Measurements from ENCODE around the gene AGAP5. TPM values are rescaled to one million over a fixed set of nuclear protein-coding genes. Genes with fewer than 3 reads are reported as not detected.

The AGAP5 gene
- total and polyA plus RNA-seq, 2 of the 13 experiments (the other 11 are each of a cell fraction or from before 2014, with no cell fraction given), result 5.3 to 7.9 TPM

DNA sequence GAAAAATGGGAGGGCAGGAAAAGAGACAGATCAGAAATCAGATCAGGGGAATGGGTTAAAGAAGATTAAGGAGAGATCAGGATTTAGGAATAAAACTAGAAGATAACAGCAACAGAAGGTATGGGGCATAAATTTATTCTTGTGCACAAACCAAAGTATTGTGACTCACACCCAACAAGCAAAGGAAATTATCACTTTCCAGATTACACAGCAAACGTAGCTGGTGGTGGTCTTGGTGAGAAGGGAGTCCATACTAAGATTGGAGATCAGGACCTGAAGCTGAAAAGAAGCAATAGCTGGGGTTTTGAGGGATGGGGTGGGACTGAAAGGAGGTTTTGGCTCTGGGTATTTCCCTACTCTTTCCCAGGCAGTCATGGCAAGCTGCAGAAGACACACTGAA lies 53.1 kb downstream of the AGAP5 start (continued):
- TF ChIP-seq NFKB2 (CRISPR knock-in tag; IDR thresholded peaks at IDR 0.05; ENCODE audit: borderline replicate concordance) (no peak), SP4 (CRISPR knock-in tag; IDR thresholded peaks at IDR 0.05) (no peak), ZNF383 (CRISPR knock-in tag; IDR thresholded peaks at IDR 0.05; ENCODE audit: borderline replicate concordance) (no peak), ZFP36 (IDR thresholded peaks at IDR 0.05; ENCODE audit: borderline replicate concordance, low read depth, low read length, partially characterized antibody) (no peak), NFE2 (CRISPR knock-in tag; IDR thresholded peaks at IDR 0.05) (no peak), HNRNPLL (IDR thresholded peaks at IDR 0.05; ENCODE audit: low read depth, low read length, poor library complexity, severe bottlenecking) (no peak), SIX4 (CRISPR knock-in tag; IDR thresholded peaks at IDR 0.05) (no peak)
- TF ChIP-seq, protein P1, sequence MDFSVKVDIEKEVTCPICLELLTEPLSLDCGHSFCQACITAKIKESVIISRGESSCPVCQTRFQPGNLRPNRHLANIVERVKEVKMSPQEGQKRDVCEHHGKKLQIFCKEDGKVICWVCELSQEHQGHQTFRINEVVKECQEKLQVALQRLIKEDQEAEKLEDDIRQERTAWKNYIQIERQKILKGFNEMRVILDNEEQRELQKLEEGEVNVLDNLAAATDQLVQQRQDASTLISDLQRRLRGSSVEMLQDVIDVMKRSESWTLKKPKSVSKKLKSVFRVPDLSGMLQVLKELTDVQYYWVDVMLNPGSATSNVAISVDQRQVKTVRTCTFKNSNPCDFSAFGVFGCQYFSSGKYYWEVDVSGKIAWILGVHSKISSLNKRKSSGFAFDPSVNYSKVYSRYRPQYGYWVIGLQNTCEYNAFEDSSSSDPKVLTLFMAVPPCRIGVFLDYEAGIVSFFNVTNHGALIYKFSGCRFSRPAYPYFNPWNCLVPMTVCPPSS (IDR thresholded peaks at IDR 0.05), result no peak
- TF ChIP-seq, protein P2, sequence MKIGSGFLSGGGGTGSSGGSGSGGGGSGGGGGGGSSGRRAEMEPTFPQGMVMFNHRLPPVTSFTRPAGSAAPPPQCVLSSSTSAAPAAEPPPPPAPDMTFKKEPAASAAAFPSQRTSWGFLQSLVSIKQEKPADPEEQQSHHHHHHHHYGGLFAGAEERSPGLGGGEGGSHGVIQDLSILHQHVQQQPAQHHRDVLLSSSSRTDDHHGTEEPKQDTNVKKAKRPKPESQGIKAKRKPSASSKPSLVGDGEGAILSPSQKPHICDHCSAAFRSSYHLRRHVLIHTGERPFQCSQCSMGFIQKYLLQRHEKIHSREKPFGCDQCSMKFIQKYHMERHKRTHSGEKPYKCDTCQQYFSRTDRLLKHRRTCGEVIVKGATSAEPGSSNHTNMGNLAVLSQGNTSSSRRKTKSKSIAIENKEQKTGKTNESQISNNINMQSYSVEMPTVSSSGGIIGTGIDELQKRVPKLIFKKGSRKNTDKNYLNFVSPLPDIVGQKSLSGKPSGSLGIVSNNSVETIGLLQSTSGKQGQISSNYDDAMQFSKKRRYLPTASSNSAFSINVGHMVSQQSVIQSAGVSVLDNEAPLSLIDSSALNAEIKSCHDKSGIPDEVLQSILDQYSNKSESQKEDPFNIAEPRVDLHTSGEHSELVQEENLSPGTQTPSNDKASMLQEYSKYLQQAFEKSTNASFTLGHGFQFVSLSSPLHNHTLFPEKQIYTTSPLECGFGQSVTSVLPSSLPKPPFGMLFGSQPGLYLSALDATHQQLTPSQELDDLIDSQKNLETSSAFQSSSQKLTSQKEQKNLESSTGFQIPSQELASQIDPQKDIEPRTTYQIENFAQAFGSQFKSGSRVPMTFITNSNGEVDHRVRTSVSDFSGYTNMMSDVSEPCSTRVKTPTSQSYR (CRISPR knock-in tag; IDR thresholded peaks at IDR 0.05; ENCODE audit: borderline replicate concordance), result no peak

All from HepG2 (cell line).